ENCODE data around the gene CCDC6. TPM values are rescaled to one million over a fixed set of nuclear protein-coding genes. Genes with fewer than 3 reads are reported as not detected.

The CCDC6 gene
- total RNA-seq, 1 donor from 2014 or later: 55.4 TPM

DNA sequence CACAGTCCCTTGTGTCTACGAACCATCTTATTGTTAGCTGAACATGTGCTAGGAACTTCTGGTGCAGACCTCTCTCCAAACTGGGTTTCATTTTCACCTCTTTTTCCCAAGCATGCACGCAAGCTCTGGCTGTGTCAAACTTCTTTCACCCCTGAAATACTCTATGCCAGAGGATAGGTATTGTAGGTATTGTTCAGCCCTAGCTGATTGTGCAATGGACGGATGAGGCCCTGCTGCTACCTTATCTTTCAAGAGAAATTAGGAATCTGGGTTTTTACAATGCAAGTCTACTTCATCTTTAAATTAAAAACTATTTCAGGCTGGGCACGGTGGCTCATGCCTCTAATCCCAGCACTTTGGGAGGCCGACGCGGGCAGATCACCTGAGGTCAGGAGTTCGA is 124.8 kb downstream of the CCDC6 start:
- peaks cover 5% of the 10 kb centered on the region for H3K4me1 Mint-ChIP-seq (ENCODE audit: unreplicated experiment)
- TF ChIP-seq, protein P1, sequence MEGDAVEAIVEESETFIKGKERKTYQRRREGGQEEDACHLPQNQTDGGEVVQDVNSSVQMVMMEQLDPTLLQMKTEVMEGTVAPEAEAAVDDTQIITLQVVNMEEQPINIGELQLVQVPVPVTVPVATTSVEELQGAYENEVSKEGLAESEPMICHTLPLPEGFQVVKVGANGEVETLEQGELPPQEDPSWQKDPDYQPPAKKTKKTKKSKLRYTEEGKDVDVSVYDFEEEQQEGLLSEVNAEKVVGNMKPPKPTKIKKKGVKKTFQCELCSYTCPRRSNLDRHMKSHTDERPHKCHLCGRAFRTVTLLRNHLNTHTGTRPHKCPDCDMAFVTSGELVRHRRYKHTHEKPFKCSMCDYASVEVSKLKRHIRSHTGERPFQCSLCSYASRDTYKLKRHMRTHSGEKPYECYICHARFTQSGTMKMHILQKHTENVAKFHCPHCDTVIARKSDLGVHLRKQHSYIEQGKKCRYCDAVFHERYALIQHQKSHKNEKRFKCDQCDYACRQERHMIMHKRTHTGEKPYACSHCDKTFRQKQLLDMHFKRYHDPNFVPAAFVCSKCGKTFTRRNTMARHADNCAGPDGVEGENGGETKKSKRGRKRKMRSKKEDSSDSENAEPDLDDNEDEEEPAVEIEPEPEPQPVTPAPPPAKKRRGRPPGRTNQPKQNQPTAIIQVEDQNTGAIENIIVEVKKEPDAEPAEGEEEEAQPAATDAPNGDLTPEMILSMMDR (conservative IDR thresholded peaks at IDR 0.05): no peak
- DNase-seq (ENCODE audit: extremely low spot score, unreplicated experiment): no peak
- peaks cover 11% of the 10 kb centered on the region for H3K9me3 Mint-ChIP-seq
- H3K27ac Mint-ChIP-seq: no peak overlapping the region
- no peaks in the 10 kb centered on the region for H3K27me3 Mint-ChIP-seq
- H3K36me3 Mint-ChIP-seq: no peaks in the 10 kb centered on the region
- H3K4me3 Mint-ChIP-seq: no peak overlapping the region

DNA sequence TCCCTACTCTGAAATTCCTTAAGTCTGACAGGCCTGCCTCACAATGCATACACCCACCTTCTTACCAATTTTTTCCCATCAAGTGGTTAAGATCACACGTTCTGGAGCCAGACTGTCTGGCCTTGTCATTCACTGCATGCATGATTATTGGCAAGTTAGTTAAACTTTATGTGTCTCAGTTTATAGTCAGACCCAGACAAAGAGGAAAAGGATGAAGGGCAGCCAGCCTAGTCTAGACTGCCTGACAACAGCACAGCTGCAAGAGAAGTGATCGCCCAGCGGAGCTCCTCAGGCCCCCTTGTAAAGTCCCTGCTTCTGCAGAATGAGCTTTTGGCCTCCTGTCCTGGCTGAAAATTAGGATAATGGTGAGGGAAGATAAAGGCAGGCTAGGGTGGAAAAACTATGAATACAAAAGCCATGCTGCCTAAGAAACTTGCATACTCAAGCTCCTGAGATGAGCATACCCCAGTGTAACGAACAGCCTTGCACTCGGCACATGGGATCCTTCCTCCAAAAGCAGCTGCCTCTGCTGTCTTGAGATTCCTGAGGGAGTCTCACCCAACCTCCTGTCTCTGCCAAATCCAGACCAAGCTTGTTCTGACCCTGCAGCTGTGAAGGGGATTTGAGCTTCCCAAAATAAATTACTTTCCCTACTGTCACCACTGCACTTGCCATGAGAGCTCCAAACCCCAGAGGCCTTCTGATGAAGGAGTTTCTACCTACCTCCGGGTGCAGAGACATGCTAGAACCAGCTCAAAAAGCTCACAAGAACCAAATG is 126.4 kb downstream of the CCDC6 start:
- Mint-ChIP-seq H3K27me3 (no peaks in the 10 kb centered on the region), H3K9me3 (peaks cover 13% of the 10 kb centered on the region), H3K4me1 (ENCODE audit: unreplicated experiment) (peaks cover 5% of the 10 kb centered on the region), H3K27ac (no peak overlapping the region), H3K4me3 (no peak overlapping the region), H3K36me3 (no peaks in the 10 kb centered on the region)
- DNase-seq (ENCODE audit: extremely low spot score, unreplicated experiment): no peak
- TF ChIP-seq, protein P1 (conservative IDR thresholded peaks at IDR 0.05): no peak

DNA sequence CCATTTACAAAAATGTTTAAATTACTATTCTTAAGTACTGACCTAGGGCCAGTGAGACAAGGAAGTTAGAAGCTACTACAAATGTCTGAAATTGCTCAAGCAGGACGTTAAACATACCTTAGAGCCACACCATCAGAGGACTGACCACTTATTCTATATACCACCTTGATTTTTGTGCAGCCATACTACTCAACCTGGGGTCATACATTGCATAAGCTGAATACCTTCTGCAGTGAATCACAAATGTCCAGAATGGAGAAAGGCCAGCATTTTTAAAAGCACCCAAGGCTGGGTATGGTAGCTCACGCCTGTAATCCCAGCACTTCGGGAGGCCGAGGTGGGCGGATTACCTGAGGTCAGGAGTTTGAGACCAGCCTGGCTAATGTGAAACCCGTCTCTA is 131.9 kb downstream of the CCDC6 start:
- Mint-ChIP-seq H3K9me3 (peaks cover 19% of the 10 kb centered on the region), H3K27ac (no peak overlapping the region), H3K36me3 (no peaks in the 10 kb centered on the region), H3K27me3 (no peaks in the 10 kb centered on the region), H3K4me1 (ENCODE audit: unreplicated experiment) (no peaks in the 10 kb centered on the region), H3K4me3 (no peak overlapping the region)
- TF ChIP-seq, protein P1 (conservative IDR thresholded peaks at IDR 0.05): no peak
- DNase-seq (ENCODE audit: extremely low spot score, unreplicated experiment): no peak

DNA sequence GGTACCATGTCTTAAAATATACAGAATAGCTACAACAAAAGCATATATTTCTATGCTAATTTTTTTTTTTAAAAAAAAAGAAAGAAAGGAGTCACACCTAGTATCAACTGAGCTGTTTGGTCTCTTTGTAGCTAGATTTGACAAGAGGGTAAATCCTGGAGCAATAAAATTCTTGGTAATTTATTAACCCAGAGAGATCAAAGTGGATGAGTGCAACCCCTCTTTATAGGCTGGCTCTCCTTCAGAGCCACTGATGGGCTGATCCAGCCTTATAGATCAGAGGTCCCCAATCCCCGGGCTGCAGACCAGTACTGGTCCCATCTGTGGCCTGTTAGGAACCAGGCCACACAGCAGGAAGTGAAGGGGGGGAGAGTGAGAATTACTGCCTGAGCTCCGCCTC is 133.3 kb downstream of the CCDC6 start:
- Mint-ChIP-seq H3K27ac (no peak overlapping the region), H3K36me3 (no peaks in the 10 kb centered on the region), H3K4me1 (ENCODE audit: unreplicated experiment) (no peaks in the 10 kb centered on the region), H3K9me3 (peaks cover 16% of the 10 kb centered on the region), H3K27me3 (no peaks in the 10 kb centered on the region), H3K4me3 (no peak overlapping the region)
- TF ChIP-seq, protein P1 (conservative IDR thresholded peaks at IDR 0.05): no peak
- DNase-seq (ENCODE audit: extremely low spot score, unreplicated experiment): no peak

DNA sequence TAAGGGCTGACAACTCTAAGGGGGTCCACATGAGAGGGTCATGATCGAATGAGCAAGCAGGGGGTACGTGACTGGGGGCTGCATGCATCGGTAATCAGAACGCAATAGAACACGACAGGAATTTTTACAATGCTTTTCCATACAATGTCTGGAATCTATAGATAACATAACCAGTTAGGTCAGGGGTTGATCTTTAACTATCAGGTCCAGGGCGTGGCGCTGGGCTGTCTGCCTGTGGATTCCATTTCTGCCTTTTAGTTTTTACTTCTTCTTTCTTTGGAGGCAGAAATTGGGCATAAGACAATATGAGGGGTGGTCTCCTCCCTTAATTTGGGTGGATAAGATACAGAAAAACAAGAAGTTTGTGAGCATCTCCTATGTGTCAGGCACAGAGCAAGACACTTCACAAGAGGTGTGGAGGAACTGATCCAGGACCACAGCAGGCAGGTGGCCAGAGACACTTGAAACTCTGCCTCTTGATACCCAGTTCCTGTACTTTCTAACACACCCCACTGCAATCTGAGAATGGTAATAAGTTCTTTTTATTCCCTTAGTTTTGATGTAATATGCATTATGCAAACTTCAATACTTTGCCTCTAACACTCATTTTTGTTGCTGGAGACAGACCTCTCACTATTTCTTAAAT is 135.1 kb downstream of the CCDC6 start:
- H3K27me3 Mint-ChIP-seq: no peaks in the 10 kb centered on the region
- no peaks in the 10 kb centered on the region for H3K36me3 Mint-ChIP-seq
- no peak overlapping the region for H3K4me3 Mint-ChIP-seq
- DNase-seq (ENCODE audit: extremely low spot score, unreplicated experiment): no peak
- H3K27ac Mint-ChIP-seq: no peak overlapping the region
- H3K9me3 Mint-ChIP-seq: peaks cover 6% of the 10 kb centered on the region
- TF ChIP-seq, protein P1 (conservative IDR thresholded peaks at IDR 0.05): no peak
- no peaks in the 10 kb centered on the region for H3K4me1 Mint-ChIP-seq (ENCODE audit: unreplicated experiment)

All from type B pancreatic cell (in vitro differentiated cells).